Stimulated activated CD8-positive, alpha-beta memory T cell treated with anti-CD3 and anti-CD28 coated beads, Interleukin-4, amount 100 ng/mL, for 1 hour (primary cell): ENCODE measurements around the gene SUFU.

Experiments used
- DNase-seq, 2 donors: peaks; one replicate each; pipeline ENCODE4 v3.0.0-alpha.2; 2020; ENCODE audit warnings: low read depth in 2 of 2, low spot score in 1 of 2

The SUFU gene

GRCh38 chr10:102595293-102595692 lies 91.5 kb downstream of the SUFU start:
- no peak for DNase-seq

GRCh38 chr10:102595897-102596296 lies 92.1 kb downstream of the SUFU start:
- no peak for DNase-seq

- no peak for DNase-seq
These were observed 92.8 kb downstream of the SUFU start for GRCh38 chr10:102596506-102596971.

DNA sequence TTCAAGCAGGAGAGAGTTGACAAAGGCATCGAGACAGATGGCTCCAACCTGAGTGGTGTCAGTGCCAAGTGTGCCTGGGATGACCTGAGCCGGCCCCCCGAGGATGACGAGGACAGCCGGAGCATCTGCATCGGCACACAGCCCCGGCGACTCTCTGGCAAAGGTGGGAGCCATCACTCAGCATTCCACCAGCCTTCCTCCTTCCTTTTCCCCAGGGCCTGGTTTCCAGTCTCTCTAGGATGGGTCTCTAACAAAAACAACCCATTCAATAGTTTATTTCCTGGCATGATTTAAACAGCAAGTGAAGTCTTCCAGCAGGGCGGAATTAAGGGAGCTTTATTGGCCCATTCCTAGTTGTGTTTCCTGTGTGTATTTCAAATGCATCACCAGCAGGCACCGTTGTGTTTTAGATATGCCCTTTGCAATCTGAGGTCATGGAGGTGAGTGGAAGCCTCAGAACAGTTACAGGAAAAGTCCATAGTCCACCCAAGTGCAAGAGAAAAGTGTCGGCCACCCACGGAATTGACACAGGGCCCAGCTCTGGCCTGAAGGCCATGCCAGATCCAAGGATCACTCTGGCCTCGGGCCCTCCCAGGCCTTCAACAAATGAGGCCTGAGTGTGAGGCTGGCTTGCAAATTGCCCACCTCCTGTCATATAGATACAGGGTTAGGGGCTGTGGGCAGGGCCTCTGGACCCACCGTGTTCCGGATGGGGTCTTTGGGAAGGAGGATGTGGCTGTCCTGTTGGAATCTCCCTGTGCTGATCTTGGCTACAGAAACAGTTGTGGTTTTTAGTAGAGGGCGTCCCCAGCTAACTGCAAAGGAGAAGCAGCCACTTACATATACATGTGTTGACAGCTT lies 93.6 kb downstream of the SUFU start:
- no peak for DNase-seq

DNA sequence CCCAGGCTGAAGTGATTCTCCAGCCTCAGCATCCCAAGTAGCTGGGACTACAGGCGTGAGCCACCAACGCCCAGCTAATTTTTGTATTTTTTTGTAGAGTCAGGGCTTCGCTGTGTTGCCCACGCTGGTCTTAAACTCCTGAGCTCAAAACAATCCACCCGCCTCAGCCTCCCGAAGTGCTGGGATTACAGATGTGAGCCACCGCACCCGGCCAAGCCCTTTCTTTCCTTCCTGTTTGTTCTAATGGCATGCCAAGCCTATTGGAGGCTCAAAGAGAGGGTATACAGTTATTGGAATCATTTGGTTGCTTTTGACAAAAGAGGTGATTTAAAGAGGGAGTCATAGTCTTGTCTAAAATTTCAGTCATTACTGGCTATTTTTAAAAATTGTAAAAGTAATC lies 94.5 kb downstream of the SUFU start:
- DNase-seq = no peak

GRCh38 chr10:102599565-102600327 lies 96.0 kb downstream of the SUFU start:
- DNase-seq = no peak

- DNase-seq = no peak
These were observed 97.0 kb downstream of the SUFU start for GRCh38 chr10:102600816-102601215.

DNA sequence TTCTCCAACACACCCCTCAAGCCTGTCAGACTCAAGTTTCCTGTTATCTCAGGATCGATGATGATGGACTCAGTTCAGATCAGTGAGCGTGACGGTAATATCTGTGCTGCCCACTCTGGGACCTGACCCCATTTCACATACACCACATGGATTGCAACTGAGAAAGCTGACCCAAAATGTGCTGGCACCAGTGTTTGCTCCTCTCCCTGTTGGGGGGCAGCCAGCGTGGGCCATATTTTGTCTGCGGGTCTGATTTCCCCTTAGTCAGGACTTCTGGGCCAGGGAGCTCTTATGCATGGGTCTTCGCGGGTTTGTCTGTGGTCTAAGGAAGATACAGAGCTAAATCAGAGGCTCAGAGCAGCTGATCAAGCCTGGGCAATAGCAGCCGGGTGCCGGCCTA lies 97.9 kb downstream of the SUFU start:
- DNase-seq = no peak

DNA sequence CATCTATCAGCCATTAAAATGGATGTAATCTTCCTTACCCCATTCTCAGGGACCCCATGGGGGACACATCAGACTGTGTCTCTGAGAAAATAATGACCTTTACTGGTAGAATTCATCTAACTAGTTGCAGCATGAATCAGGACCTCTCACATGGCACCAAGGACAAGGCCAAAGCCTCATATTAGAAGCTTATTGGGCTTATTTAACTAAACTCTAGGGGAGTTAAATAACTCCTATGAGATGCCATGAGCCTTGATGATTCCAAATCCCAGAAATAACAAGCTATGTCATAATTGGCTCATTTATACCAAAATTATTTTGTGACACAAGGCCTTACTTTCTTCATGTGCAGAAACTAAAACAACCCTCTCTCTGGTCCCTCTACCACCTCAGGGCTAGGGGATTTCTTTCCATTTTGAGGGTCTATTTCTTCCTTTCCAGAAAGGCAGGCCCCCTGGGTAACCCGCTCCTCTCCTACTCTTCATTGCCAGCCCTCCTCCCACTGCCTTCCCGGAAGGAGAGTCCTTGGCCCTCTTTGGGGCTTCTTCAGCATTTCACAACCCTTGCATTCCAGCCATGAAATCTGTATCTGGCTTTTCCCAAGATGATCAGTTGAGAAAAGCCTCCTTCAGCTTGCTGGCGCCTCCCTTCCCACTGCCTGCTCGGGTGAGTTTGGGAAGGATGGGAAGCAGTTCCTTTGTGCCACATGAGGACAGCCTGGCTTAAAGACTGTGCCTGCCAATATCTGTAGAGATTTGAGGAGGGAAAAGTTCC lies 98.7 kb downstream of the SUFU start:
- DNase-seq = no peak

DNA sequence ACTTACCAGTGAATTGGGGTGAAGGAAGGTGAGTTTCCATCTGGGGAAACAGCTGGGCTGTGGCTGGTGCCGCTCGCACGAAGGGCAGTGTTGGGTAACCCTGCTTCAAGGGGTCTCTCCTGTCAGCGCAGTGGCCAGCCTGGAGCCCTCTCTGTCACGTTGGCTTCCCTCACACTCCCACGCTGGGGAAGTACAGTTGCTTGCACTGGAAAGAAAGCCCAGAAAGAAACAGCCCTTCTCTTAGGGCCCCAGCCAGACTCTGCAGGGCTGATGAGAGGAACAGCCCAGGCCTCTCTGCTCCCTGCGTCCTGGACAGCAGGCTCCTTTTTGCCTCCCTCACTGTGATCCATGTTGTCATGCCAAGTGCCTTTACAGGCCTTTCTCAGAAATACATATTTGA lies 100.2 kb downstream of the SUFU start:
- DNase-seq = no peak

- DNase-seq = no peak
These were observed 100.7 kb downstream of the SUFU start for GRCh38 chr10:102604439-102604841.

- DNase-seq = no peak
These were observed 101.9 kb downstream of the SUFU start for GRCh38 chr10:102605712-102606111.

GRCh38 chr10:102608487-102608886 lies 104.7 kb downstream of the SUFU start:
- no peak for DNase-seq

GRCh38 chr10:102610441-102610887 lies 106.7 kb downstream of the SUFU start:
- no peak for DNase-seq

DNA sequence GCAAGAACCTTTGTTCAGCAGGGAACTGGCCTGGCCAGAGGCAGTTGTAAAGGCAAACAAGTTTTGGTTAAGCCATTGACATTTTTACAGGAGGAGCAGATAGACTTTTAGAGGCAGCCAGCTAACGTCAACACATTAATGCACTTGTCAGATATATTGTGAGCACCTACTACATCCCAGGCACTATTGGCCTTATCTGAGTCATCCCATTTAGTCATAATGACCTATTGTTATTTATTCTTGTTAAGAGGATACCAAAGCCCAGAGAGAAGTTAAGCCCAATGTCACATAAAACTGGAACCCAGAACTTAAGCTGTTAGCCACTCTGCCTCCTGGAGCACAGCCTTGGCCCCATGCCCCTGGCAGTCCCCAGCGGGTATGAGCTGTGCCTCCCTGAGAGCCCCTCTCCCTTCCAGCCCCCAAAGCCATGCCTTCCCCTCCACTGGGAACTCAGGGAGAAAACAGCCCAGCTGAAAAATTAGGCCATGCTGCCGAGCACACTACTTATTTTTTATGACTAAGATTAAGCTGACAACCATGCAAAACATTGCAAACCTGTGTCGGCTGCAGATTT lies 107.8 kb downstream of the SUFU start:
- DNase-seq = no peak

GRCh38 chr10:102612964-102613275 lies 109.1 kb downstream of the SUFU start:
- DNase-seq = no peak

DNA sequence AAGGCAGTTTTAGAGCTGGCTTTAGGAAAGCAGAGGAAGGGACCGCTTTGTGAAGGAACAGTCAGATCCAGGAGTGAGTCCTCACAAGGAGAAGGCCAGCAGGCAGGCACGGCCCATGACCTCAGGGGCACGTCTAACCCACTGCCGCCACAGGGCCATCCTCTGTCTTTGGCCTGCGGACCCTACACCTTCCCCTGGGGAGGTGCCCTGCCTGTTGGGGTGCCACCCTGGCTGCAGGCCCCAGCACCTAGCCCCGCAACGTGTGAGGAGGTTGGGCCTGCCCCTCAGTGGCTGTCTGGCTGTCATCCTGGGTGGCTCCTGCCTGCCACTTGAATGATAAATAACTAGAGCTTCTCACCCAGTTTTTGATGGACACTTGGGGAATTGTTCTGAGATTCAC lies 109.5 kb downstream of the SUFU start:
- no peak for DNase-seq

- DNase-seq = no peak
These were observed 110.0 kb downstream of the SUFU start for GRCh38 chr10:102613785-102614184.

DNA sequence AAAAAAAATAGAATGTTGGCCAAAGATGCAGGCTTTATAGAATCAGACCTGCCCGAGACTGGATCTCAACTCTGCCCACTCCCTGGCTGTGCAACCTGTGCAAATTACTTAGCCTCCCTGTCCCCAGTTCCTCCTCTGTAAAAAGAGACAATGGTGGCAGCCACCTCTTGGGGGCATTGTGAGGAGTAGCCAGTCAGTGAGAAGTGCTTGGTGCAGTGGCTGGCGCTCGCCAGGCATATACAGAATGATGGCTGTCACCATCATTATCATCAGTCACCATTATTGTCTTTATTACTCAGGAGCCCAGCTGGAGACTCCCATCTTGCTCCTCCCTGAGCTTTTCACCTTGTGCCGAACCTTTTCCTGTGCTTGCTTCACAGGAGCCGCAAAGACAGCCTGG lies 111.1 kb downstream of the SUFU start:
- no peak for DNase-seq

- no peak for DNase-seq
These were observed 111.6 kb downstream of the SUFU start for GRCh38 chr10:102615361-102615760.

DNA sequence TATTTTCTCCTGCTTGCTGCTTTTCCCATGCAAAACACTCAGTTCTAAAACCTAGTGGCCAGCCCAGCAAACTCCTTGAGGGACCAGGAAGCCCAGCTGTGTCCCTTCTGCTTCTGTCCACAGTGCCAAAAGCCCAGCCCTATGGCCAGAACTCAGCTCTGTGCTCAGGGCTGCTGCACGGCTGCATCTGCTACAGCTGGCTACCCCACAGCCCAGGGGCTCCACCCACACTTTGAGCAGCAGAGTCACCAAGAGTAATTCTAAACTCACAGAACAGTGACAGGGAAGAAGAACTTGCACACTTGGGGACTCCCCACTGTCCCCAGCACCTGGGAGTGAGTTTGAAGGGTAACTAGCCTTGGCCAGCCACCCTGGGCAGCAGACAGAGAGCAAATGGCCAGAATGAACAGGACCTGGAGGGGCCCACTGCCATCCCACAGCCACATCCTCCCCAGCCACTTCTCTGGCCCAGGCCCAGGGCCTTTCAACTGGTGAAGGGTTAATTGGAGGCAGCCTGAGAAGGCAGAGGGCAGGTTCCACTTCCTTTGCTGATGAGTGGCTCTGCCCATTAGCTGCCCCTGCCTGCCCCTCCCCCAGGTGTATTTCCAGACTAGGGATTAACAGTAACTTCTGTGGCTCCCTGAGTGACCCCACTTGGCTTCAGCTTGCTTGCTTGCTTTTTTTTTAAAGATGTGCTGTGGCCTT lies 112.4 kb downstream of the SUFU start:
- no peak for DNase-seq
